CD4-positive, alpha-beta T cell treated with Interleukin-17A for 4 hours (primary cell): ENCODE results near the gene ARAP2.

Experiments used
- DNase-seq: peaks from one replicate; pipeline ENCODE4 v3.0.0-alpha.2; 2020; ENCODE audit warnings: mixed read lengths

Gene ARAP2

GRCh38 chr4:36264207-36264826 lies 20.0 kb upstream of the ARAP2 start:
- no peak for DNase-seq

- DNase-seq = no peak
Measured at GRCh38 chr4:36260731-36261130, 16.4 kb upstream of the ARAP2 start.

- no peak for DNase-seq
Measured at GRCh38 chr4:36256398-36256891, 12.1 kb upstream of the ARAP2 start.

DNA sequence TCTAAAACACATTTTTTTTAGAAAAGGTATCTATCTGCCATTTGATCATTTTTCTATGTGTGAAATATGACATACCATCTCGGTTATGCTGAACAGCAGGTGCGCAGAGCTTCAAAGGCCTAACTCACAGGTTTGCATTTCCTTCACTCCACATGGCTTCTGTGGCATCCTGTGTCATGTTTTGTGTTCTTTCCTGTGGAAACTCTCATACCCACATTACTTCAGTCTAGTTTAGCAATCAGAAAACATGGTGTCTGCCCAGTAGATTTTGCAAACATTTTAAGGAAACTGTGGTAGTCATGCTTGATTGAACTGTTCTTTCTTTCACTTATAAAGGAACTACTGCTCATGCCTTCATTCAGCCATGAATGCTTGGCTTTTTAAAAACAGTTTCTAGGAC lies 11.3 kb upstream of the ARAP2 start:
- peak; percentile 69 for DNase-seq

DNA sequence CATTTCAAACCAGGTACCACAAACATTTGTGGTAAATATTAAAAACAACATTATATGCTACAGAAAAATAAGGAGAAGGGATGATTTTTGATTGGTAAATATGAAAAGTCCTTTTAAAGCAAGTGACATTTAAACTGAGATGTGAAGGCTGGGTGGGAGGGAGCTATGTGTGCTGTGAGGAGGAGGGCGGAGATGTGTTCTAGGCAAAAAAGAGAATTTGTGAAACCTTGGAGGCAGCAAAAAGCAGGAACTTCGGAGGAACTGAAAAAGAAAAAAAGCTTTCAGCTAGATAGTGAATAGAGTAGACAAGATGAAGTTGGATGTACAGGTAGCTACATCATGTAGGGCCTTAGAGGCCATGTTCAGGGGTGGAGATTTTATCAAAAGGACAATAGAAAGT lies 10.1 kb upstream of the ARAP2 start:
- no peak for DNase-seq

DNA sequence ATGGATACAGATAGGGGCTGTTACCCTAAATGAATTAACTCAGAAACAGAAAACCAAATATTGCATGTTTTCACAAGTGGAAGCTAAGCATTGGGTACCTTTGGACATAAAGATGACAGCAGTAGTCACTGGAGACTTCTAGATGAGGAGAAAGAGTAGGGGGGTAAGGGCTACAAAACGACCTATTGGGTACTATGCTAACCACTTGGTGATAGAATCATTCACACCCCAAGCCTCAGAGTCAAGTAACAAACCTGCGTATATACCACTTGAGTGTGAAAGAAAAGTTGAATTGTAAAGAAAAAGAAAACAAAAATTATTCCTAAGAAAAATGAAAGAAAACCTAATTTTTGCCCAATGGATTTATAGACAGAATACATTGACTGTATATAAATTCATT lies 7.7 kb upstream of the ARAP2 start:
- no peak for DNase-seq

GRCh38 chr4:36249610-36250009 lies 5.3 kb upstream of the ARAP2 start:
- no peak for DNase-seq

- peak; percentile 45 for DNase-seq
Measured at GRCh38 chr4:36243355-36244256, 708 bp downstream of the ARAP2 start.

DNA sequence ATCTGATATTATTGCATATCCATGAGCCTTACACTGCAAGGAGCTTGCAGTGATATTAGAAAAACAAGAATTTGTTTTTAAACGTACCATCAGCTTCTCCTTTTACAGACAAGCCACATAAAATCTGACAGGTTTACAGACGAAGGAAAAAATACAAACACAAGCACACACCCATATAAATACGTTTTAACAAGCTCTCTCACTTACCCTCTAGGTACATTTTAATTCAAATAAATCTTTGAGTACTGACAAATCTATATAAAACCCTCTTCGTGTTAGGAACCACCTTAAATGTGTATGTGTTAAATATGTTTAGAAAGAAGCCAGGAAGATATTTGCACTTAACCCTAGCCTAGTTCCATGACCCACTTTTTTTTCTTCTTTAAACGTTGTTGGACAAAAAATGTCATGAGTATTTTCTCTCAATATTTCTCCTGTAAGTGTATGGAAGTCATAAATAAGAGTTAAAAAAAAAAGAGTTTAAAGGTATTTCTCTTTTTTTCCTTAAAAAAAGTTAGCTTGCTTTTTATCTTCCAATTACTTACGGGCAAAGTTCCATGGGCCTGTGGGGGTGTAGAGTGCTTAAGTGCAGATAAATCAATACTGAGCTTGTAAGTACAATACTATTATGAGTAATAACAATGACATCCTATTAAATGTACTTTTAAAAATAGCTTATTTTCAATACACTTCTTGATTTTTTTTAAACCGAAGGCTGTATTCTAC lies 1.5 kb downstream of the ARAP2 start:
- peak; percentile 29 for DNase-seq

DNA sequence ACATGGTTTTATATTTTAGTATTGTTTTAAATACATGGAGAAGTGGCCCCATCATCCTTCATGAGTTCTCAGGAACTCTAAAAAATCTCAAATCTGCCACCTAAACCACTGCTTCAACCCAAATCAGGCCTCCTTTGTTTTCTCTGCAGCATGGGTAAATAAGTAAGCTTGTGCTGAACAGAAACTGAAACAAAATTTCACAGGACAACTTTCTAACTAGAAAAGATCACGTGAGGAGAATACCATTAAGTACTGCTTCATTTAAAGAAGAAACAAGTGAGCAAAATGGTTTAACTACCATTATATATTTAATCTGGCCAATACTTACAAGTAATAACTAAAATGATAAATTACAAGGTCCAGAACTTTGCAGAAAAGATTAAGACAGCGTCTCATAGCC lies 2.5 kb downstream of the ARAP2 start:
- no peak for DNase-seq

DNA sequence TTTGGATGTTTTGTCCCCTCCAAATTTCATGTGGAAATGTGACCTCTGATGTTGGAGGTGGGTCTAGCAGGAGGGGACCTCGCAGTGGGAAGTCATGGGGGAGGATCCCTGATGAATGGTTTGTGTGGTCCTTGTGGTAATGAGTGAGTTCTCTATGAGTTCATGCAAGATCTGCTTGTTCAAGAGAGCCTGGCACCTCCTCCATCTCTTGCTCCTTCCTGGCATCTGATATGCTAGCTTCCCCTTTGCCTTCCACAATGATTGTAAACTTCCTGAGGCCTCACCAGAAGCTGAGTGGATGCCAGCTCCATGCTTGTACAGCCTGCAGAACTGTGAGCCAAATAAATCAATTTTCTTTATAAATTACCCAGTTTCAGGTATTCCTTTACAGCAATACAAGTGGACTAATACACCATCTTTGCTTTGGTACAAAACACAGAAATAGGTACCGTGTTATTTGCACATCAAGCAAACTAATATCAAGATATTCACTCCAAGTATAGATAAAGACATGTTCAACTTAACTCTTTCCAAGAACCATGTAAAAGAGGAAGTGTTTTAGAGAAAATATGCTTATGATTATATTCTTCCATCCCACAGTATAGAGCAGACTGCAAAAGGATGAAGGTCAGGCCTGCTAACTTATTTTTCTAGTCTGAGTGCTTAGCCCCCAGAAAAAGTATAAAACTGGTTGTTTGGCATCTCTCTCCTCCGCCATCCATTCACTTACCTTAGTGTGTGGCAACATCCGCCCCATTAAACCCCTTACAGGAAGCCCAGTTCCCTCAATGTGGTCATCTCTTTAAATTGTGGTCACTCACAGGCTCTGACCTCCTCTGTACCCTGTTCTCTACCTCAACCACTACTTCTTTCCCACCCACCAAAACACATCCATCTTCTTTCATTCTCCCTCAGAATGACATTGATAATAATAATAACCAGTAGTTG lies 6.7 kb downstream of the ARAP2 start:
- DNase-seq = no peak

DNA sequence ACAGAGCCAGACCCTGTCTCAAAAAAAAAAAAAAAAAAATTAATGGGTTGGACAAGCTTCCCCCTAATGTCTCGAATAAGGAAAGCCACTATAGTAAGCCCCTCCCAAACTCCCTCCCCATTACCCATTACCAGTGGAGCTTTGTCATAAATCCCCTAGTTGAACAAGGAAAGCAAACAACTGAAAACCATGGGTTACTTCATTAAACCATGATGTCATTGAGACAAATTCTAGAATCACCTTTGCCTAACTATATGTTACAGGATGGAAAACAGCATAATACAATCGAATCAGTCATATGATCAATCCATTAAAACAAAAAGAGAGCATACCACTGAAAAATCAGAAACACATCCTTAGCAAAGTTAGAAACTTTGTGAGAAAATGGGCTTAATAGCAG lies 8.2 kb downstream of the ARAP2 start:
- DNase-seq = no peak

DNA sequence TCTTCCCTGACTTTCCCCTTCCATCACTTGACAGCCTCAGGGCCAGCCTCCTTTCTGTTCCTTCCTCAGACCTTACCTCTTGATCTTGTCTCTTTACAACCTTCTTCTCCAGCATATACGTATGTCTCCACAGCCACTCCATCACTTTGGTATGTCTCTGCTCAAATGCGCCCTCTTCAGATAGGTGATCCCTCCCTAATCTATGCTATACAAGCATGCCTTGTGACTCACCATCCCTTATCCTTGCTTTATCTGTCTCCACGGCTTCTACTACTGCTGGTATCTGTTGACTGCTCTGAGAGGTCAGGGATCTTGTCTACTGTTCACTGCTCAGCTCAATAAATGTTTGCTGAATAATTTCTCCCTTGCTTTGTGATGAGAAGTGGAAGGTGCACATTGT lies 9.0 kb downstream of the ARAP2 start:
- no peak for DNase-seq

DNA sequence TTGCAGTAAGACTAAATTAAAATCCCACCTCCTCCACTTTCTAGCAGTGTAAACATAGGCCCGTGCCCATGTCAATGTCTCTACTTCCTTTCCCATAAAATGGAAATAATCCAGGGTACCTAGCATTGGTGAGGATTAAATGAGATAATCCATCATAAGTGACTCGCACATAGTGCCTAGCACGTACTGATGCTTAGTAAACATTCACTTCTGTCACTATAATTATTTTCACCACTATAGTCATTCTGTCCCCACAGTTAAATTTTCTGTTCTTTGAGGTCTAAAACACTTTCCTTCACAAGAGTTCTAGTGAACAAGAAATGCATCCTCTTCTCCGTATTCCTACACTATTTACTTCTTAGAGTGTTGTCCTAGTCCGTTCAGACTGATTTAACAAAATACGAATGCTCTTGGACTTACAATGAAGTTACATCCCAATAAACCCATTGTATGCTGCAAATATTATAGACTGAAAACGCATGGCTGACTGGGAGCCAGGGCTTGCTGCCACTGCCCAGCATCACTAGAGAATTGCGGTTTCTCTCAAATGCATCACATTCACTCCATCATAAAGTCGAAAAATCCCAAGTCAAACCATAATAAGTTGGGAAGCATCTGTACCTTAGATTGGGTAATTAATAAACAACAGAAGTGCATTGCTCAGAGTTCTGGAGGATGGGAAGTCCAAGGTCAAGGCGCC lies 10.6 kb downstream of the ARAP2 start:
- no peak for DNase-seq

GRCh38 chr4:36230534-36230933 lies 13.8 kb downstream of the ARAP2 start:
- no peak for DNase-seq

DNA sequence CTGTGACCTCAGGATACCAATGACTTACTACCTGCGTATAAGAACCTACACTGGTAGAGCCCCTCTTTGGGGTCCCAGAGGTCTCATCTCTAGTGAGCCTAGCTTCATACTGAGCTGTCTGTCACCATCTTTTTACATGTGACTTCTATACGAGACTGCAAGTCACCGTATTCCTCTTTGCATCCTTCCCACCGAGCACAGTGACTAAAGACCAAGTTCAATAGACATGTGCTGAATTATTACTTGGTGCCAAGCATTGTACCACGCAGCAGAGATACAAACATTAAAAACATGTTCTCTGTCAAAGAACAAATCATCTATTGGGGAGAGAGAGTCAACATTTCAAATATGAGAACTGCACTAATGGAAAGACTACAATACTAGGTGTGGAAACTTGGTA lies 16.4 kb downstream of the ARAP2 start:
- DNase-seq = no peak

DNA sequence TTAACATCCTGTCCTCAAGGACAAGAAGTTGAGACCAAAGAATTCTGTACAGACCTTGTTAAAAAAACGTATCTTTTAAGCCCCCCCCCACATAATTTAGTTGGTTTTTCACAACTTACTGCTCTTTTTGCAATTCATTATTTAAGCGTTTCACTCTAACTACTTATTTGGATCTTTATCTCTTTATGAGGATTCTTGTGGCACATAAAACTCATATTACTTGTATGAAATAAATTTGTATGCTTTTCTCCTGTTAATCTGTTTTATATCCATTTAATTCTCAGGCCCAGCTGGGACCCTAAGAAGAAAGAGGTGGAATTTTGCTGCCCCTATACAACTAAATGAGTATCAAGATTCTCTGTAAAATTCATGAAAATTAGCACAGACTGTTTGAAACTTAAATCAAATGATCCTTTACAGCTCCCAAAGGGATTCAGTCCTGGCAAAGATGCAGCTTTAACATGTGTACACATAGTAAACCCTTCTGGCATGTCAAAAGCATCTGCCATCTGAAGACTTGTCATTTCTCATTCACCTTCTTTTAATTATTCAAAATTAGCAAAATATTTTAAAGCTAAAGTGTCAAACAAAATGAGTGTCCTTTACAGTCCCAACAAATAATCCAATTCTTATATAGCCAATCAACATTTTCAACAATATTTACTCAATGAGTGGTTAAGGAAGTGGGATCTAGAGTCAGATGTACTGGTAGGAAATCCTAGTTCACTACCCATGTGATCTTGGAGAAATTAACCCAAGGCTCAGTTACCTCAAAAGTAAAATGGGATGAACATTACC lies 17.7 kb downstream of the ARAP2 start:
- no peak for DNase-seq

- DNase-seq = no peak
Measured at GRCh38 chr4:36224972-36225903, 19.1 kb downstream of the ARAP2 start.

DNA sequence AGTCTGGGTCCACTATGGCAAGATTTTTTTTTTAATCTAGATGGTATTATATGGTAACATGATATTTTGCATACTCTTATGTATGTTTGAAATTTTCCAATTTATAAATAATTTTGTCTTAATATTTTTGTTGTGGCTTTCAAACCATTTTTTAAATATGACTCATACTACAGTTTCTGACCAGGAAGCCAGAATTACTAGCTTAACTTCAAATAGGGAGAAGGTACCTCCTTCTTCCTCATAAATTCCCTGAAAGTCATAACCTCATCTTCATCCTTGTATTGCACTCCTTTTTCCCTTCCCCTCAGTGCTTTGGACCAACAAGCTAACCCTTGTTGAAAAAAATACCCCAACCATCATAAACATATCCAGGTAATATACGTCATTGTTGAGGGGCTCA lies 21.6 kb downstream of the ARAP2 start:
- no peak for DNase-seq

GRCh38 chr4:36220776-36221175 lies 23.5 kb downstream of the ARAP2 start:
- no peak for DNase-seq
